GM10266 (cell line): ENCODE results near the gene ACTA1.
A peak's percentile ranks its signal among the peaks of the same experiment; 100 is the strongest.
"Not testable (repeated sequence)": the region's sequence is repeated elsewhere in the genome, so short reads cannot be mapped to it uniquely, and the experiment has no call there.

Experiments used
- DNase-seq: peaks from one replicate; pipeline ENCODE4 v3.0.0; 2012; ENCODE audit errors: extremely low spot score
- CTCF ChIP-seq: IDR thresholded peaks from 2 replicates; pipeline ENCODE4 v1.5.1; 2012; ENCODE audit warnings: mild to moderate bottlenecking, low read depth; ENCODE audit not compliant: control insufficient read depth, insufficient read depth; ENCODE audit errors: missing control alignments

ACTA1 gene

GRCh38 chr1:229434005-229434640, at the start of gene ACTA1:
Gene ACTA1, minus strand, starts transcription at chr1:229434094. Its CDS starts 979 bp downstream, at chr1:229433115.
- TF ChIP-seq CTCF, result no peak
- no peak for DNase-seq

DNA sequence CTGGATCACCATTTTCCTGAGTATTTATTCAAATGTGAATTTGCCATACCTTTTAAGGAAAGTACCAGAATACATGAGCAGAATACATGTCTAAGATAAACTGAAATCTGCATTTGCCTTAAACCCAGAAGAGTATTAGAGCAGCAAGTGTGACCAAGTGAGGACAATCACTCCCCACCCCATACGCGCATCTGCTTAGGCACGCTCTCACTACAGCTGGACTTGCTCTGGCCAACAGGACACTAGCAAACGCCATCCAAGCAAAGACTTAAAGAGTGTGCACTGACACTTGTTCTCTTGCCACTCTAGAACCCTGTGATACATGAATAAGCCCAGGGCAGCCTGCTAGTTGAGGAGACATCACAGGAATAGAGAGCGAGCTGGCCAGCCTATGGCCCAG, 48.6 kb upstream of the ACTA1 start:
- no peak for DNase-seq
- TF ChIP-seq CTCF, result no peak

- no peak for DNase-seq
- no peak for TF ChIP-seq CTCF
Measured at GRCh38 chr1:229480495-229480894, 46.6 kb upstream of the ACTA1 start.

GRCh38 chr1:229479660-229480399, 45.9 kb upstream of the ACTA1 start:
- TF ChIP-seq CTCF, result no peak
- peak; percentile 45 for DNase-seq

DNA sequence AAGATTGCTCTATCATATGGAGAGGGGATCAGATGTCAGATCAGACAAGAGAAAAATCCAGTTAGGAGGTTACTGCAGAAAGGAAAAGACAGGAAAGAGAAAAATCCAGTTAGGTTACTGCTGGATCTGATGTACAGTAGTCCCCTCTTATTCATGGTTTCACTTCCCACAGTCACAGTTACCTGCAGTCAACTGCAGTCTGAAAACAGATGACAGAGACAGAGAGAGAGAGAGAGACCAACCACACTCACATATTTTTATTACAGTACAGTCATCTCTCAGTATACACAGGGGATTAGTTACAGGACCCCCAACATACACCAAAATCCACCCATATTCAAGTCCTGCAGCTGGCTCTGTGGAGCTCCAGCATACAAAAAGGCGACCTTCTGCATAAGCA, 45.0 kb upstream of the ACTA1 start:
- no peak for DNase-seq
- no peak for TF ChIP-seq CTCF

GRCh38 chr1:229475859-229476258, 42.0 kb upstream of the ACTA1 start:
- not testable (repeated sequence) for DNase-seq

DNA sequence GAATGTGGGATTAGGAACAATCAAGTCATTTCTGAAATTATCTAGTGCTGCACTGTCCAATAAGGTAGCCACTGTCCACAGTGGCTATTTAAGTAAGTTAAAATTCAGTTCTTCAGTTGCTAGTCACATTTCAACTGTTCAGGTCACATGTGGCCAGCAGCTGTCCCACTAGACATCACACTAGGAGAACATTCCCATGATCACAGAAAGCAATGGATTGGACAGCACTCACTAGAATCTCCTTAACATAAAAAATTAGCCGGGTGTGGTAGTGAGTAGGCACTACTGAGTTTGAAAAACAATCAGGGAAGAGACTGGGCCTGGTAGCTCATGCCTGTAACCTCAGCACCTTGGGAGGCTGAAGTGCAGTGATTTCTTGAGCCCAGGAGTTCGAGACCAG, 40.6 kb upstream of the ACTA1 start:
- no peak for TF ChIP-seq CTCF
- DNase-seq, result no peak

GRCh38 chr1:229471175-229471574, 37.3 kb upstream of the ACTA1 start:
- TF ChIP-seq CTCF, result no peak
- DNase-seq, result no peak
